Measurements from ENCODE around the gene P2RY11. TPM values are rescaled to one million over a fixed set of nuclear protein-coding genes. Genes with fewer than 3 reads are reported as not detected.

Gene P2RY11, protein sequence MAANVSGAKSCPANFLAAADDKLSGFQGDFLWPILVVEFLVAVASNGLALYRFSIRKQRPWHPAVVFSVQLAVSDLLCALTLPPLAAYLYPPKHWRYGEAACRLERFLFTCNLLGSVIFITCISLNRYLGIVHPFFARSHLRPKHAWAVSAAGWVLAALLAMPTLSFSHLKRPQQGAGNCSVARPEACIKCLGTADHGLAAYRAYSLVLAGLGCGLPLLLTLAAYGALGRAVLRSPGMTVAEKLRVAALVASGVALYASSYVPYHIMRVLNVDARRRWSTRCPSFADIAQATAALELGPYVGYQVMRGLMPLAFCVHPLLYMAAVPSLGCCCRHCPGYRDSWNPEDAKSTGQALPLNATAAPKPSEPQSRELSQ
- 2.0 and 2.9 TPM in 2 replicates for total RNA-seq

DNA sequence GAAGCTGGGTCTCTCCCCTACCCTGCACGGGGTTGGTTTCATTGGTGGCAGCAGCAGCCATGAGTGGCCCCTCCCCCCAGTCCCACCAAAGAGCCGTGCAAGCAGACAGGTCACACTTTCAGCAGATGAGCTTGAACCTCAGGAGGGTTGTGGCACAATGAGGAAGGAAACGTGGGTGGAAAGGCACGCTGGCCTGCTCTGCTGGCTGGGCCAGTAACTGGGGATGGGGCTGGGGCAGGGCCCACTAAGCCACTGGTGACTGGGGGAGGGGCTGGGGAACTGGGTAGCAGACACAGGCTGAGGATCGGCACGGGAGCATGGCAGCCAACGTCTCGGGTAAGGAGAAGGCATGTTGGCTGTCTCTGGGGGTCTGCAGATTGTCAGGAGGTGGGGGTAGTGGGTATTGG, at the start of gene P2RY11:
TSS of gene P2RY11 (plus strand) at position 289 of the 407 bp plus-strand sequence. CDS start at position 318, 29 bp downstream.

DNA sequence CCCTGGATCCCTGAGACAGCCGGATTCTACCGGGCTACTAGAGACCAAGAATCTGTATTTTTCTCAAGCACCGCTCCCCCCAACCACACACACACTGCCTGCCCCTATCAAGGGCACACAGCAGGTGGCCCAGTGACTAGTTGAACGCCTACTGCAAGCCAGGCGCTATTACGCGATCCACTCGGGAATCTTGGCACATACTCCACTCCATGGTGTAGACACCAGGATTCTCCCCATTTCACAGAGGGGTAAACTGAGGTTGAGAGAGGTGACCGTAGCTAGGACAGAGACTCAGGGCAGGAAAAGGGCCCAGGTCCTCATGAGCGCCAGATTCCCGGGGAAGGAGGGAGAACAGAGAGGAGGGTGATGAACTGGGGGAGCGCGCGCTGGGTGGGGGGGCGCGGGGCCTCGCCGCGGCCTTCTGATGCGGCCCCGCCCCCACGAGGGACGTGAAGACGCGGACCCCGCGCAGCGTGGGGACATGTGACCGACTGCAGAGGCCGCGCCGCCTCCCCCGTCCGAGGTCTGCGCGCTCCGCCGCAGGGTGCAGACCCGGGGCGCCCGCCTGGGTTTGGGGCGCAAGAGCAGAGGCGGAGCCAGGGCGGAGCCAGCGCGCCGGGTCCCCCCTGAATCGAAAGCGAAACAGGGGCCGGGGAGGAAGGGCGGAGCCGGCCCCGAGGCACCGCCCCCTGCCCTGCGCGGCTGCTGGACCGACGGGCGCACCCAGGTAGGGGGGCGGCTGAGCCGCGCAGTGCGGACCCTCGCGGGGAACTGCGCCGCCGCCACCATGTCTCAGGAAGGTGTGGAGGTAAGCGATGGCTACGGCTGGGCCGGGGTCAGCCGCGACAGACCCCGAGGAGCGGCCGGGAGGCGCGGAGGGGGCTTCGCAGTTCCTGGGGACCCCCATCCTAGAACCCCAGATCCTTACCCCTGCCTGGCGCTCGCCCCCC, 25.6 kb upstream of the P2RY11 start, which contains the start of gene SHFL:
TSS of gene SHFL (plus strand) at position 677 of the 950 bp plus-strand sequence. CDS start at position 788, 111 bp downstream.

DNA sequence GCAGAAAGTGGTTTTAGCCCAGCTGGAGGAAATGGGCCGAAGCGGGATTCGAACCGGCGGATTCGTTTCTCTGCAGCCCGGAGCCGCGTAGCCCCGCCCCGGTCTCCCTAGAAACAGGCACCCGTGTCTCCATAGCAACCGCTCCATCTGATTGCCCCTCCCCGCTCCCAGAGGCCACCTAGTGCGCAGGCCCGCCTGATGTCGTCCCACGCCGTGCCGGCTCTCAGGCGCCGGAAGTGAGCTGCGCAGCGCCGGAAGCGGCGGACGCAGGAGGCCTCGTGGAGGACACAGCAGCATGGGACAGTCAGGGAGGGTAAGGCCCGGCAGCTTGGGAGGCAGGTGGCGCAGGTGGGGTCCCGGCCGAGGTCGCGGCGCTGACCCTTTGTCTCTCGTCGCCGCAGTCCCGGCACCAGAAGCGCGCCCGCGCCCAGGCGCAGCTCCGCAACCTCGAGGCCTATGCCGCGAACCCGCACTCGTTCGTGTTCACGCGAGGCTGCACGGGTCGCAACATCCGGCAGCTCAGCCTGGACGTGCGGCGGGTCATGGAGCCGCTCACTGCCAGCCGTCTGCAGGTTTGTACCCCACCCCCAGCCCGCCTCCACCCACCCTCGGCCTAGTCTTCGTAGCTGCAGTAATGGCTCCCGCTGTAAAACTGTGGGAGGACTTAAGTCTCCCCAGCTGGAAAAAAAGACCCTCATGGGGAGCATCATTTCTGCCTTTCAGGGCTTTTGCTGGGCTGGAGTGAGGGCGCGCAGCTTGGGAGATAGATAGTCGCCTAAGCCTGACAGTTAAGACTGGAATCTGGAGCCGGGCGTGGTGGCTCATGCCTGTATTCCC, 5.2 kb upstream of the P2RY11 start, which contains the start of gene PPAN:
TSS of gene PPAN (plus strand) at position 263 of the 837 bp plus-strand sequence. CDS start at position 296, 33 bp downstream.

Other genes starting within 250 kb of the P2RY11 start
- gene OLFM2, start 175.2 kb upstream of the P2RY11 start, total RNA-seq, result 0.46 and 5.2 TPM in 2 replicates
- gene COL5A3, start 101.2 kb upstream of the P2RY11 start, total RNA-seq, result under 0.01 TPM in 2 replicates
- not detected in 2 replicates for gene RDH8, start 98.2 kb upstream of the P2RY11 start, total RNA-seq
- 15.9 and 45.0 TPM in 2 replicates for gene SHFL, start 25.4 kb upstream of the P2RY11 start, total RNA-seq
- under 0.01 TPM in 1 of 2 replicates, not detected in the other for gene ANGPTL6, start 9.0 kb upstream of the P2RY11 start, total RNA-seq
- gene PPAN, start 5.3 kb upstream of the P2RY11 start, total RNA-seq, result 35.7 and 43.9 TPM in 2 replicates
- gene EIF3G, start 8.2 kb downstream of the P2RY11 start, total RNA-seq, result 354 and 514 TPM in 2 replicates
- 33.7 and 39.3 TPM in 2 replicates for gene DNMT1, start 83.3 kb downstream of the P2RY11 start, total RNA-seq
- 0.61 and 0.65 TPM in 2 replicates for gene S1PR2, start 119.6 kb downstream of the P2RY11 start, total RNA-seq
- 22.0 and 29.9 TPM in 2 replicates for gene MRPL4, start 140.5 kb downstream of the P2RY11 start, total RNA-seq
- gene ICAM1, start 159.4 kb downstream of the P2RY11 start, total RNA-seq, result 7.1 and 22.9 TPM in 2 replicates
- 0.65 and 1.4 TPM in 2 replicates for gene ICAM4, start 175.3 kb downstream of the P2RY11 start, total RNA-seq
- gene ICAM5, start 178.3 kb downstream of the P2RY11 start, total RNA-seq, result under 0.01 and 0.76 TPM in 2 replicates
- under 0.01 and 0.15 TPM in 2 replicates for gene ZGLP1, start 198.1 kb downstream of the P2RY11 start, total RNA-seq
- gene FDX2, start 204.3 kb downstream of the P2RY11 start, total RNA-seq, result 11.0 and 15.7 TPM in 2 replicates
- 7.1 and 7.4 TPM in 2 replicates for gene RAVER1, start 221.8 kb downstream of the P2RY11 start, total RNA-seq
- gene ICAM3, start 227.9 kb downstream of the P2RY11 start, total RNA-seq, result 11.7 and 16.6 TPM in 2 replicates

Data from epithelial cell of umbilical artery (primary cell).